ENCODE results near the gene RAPSN. TPM values are rescaled to one million over a fixed set of nuclear protein-coding genes. Genes with fewer than 3 reads are reported as not detected.

Gene RAPSN
- total and polyA plus RNA-seq, 2 of the 8 experiments (the other 6 are each of a cell fraction or from before 2014, with no cell fraction given) = 0.06 to 0.34 TPM

GRCh38 chr11:47477323-47477722, 28.4 kb upstream of the RAPSN start:
- H3K9ac ChIP-seq (replicated peaks in 1 of 4; ENCODE audit: extremely low read depth in 1 of 4, low read depth in 3 of 4, low read length in 3 of 4) = no peak overlapping the region; a peak in 1 of 7 replicates
- no peak overlapping the region for H3K14ac ChIP-seq (ENCODE audit: insufficient read length)
- H3K79me1 ChIP-seq (ENCODE audit: low read depth, low read length) = no peaks in the 10 kb centered on the region; the same call in 1 of the 2 replicates
- no peak for DNase-seq (ENCODE audit: low read depth in 1 of 2, low spot score in 2 of 2)
- no peak overlapping the region for H4K91ac ChIP-seq (replicated peaks; ENCODE audit: insufficient read length, low read length)
- H3K27me3 ChIP-seq (replicated peaks in 1 of 4; ENCODE audit: control insufficient read depth in 3 of 4, extremely low read depth in 1 of 4, insufficient read depth in 3 of 4, low read length in 3 of 4) = no peaks in the 10 kb centered on the region
- no peak overlapping the region for H4K5ac ChIP-seq (ENCODE audit: insufficient read length, low read depth, low read length)
- ChIA-PET CTCF (ENCODE audit: partially characterized antibody) (no interaction called here), POLR2A (ENCODE audit: partially characterized antibody) (no interaction called here)
- no peaks in the 10 kb centered on the region; a peak in 1 of 7 replicates for H3K4me1 ChIP-seq (replicated peaks in 1 of 4; ENCODE audit: control insufficient read depth in 3 of 4, insufficient read depth in 4 of 4, low read length in 3 of 4)
- no peak overlapping the region for H2BK12ac ChIP-seq (ENCODE audit: low read depth, low read length)
- no peak for FAIRE-seq
- H2BK15ac ChIP-seq (ENCODE audit: low read length) = no peak overlapping the region
- no peak overlapping the region for H3K27ac ChIP-seq (ENCODE audit: low read depth, low read length)
- peaks cover 4% of the 10 kb centered on the region in 2 experiments for H4K20me1 ChIP-seq (replicated peaks in 1 of 2; ENCODE audit: control insufficient read depth in 1 of 2, insufficient read depth in 2 of 2, low read length in 2 of 2)
- H4K8ac ChIP-seq (ENCODE audit: extremely low read depth, insufficient read depth, low read length) = no peak overlapping the region
- H2BK5ac ChIP-seq (ENCODE audit: low read depth, low read length) = no peak overlapping the region
- H2BK120ac ChIP-seq (replicated peaks; ENCODE audit: low read depth, low read length) = no peak overlapping the region
- no peak overlapping the region for H3K23ac ChIP-seq (ENCODE audit: insufficient read length)
- H3K4me3 ChIP-seq (ENCODE audit: extremely low read depth in 1 of 4, insufficient read depth in 2 of 4, low read depth in 3 of 4, low read length in 4 of 4) = no peak overlapping the region
- no peaks in the 10 kb centered on the region for H3K9me3 ChIP-seq (ENCODE audit: insufficient read depth in 2 of 2, low read depth in 1 of 2, low read length in 1 of 2)
- H3K36me3 ChIP-seq (ENCODE audit: control insufficient read depth in 2 of 4, insufficient read depth in 4 of 4, low read length in 3 of 4) = peaks cover 37 to 96% (median 83%) of the 10 kb centered on the region in 4 experiments
- no peaks in the 10 kb centered on the region for H3K79me2 ChIP-seq (ENCODE audit: control insufficient read depth in 1 of 2, insufficient read depth in 2 of 2, low read length in 2 of 2)
- H3K18ac ChIP-seq (ENCODE audit: extremely low read depth, low read length) = no peak overlapping the region
- no peak overlapping the region for H3K56ac ChIP-seq (replicated peaks; ENCODE audit: insufficient read length, low read depth, low read length)
- no peak overlapping the region for H2AK5ac ChIP-seq (ENCODE audit: low read depth, low read length)
- H3K4ac ChIP-seq (replicated peaks; ENCODE audit: insufficient read length, low read depth, low read length) = no peak overlapping the region
- no peak overlapping the region for H3K4me2 ChIP-seq (ENCODE audit: insufficient read depth in 1 of 2, low read depth in 2 of 2, low read length in 2 of 2)
- H2BK20ac ChIP-seq (ENCODE audit: low read length) = no peak overlapping the region
- no peaks in the 10 kb centered on the region for H3K23me2 ChIP-seq (ENCODE audit: low read depth, low read length)
- H2AFZ ChIP-seq (ENCODE audit: low read length) = no peak overlapping the region
- no peak for TF ChIP-seq SUZ12 (IDR thresholded peaks at IDR 0.05; ENCODE audit: low read length)
- TF ChIP-seq EZH2 (IDR thresholded peaks at IDR 0.05; ENCODE audit: low read depth, low read length, severe bottlenecking) = no peak
- no peak for TF ChIP-seq USF2 (IDR thresholded peaks at IDR 0.05; ENCODE audit: low read length)
- TF ChIP-seq ZNF274 (IDR thresholded peaks at IDR 0.05; ENCODE audit: borderline replicate concordance, extremely low read depth, low read length) = no peak
- no peak for TF ChIP-seq CEBPB (IDR thresholded peaks at IDR 0.05; ENCODE audit: low read depth, low read length)
- TF ChIP-seq POLR2A (IDR thresholded peaks at IDR 0.05; ENCODE audit: control extremely low read depth in 1 of 2, low read depth in 2 of 2, low read length in 2 of 2) = no peak
- no peak for TF ChIP-seq SP4 (IDR thresholded peaks at IDR 0.05; ENCODE audit: low read length)
- TF ChIP-seq CTCF (IDR thresholded peaks at IDR 0.05; ENCODE audit: control extremely low read depth in 1 of 3, insufficient read depth in 1 of 3, low read depth in 1 of 3, low read length in 3 of 3) = no peak
- no peak for TF ChIP-seq PHF8 (conservative IDR thresholded peaks at IDR 0.05; ENCODE audit: low read depth, low read length)
- TF ChIP-seq ASH2L (IDR thresholded peaks at IDR 0.05; ENCODE audit: low read length) = no peak
- no peak for TF ChIP-seq BCL11A (IDR thresholded peaks at IDR 0.05; ENCODE audit: low read depth in 2 of 2, low read length in 2 of 2)
- no peak for TF ChIP-seq YY1 (IDR thresholded peaks at IDR 0.05; ENCODE audit: low read depth, low read length)
- no peak for TF ChIP-seq SRF (IDR thresholded peaks at IDR 0.05; ENCODE audit: low read depth, low read length)
